Stimulated activated CD4-positive, alpha-beta T cell treated with anti-CD3 and anti-CD28 coated beads, TNF-alpha, amount 100 ng/mL, for 4 hours (primary cell): Measurements from ENCODE around the gene OPCML.

Experiments used
- DNase-seq, 3 experiments: peaks; one replicate each; pipeline ENCODE4 v3.0.0-alpha.2; 2020; ENCODE audit warnings: low read depth in 3 of 3

OPCML gene

DNA sequence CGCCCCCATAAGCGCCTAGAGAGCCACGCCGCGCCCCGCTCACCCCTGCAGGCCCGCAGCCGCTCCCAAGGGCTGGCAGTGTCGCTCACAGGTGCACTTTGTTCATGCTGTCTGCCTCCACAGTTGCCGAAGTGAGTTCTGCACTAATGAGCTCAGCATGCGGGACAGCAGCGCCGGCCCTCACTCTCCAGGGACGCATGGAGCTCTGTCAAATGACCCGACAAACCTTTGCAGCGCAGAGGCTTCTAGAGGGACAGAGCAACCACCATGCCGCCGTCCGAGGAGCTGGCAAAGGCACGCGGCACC, 170.7 kb downstream of the OPCML start:
- DNase-seq = no peak

- DNase-seq = no peak
Observed at GRCh38 chr11:133360860-133361688, 171.2 kb downstream of the OPCML start.

DNA sequence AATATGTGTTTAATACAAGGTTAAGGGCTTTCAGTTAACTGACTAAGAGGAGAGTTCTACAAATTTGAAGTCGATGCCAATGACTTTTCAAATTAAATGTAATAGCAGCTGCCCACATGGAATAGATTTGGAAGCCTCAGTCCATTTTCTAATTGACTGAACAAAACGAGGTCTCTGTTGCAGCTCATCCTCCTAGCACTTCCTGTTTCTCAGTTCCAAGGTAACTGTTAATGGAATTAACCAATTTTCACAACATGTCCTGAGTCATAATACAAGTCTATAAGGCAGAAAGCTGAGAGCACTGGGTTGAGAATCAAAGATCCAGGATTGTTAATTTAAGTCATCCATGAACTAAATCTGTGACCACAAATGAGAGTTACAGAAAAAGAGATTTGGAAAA, 177.2 kb downstream of the OPCML start:
- no peak for DNase-seq

GRCh38 chr11:133354069-133354468, 178.2 kb downstream of the OPCML start:
- no peak for DNase-seq

DNA sequence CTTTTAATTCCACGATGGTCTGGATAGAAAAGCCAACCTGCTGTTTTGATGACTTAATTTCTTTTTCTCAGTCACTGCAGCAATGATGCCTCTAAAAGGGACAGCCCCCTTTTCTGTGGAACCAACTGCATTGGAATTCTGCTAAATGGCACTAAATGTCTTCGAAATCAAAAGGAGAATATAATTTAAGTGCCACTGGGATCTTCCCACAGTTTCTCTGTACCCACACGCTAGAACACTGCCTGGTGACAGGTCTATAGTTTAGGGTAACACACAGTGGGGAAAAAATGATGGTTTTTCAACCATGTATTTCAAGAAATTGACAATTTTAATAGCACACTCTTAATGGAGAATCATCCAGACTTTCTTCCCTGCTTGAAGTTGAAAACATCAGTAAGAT, 182.3 kb downstream of the OPCML start:
- no peak for DNase-seq

DNA sequence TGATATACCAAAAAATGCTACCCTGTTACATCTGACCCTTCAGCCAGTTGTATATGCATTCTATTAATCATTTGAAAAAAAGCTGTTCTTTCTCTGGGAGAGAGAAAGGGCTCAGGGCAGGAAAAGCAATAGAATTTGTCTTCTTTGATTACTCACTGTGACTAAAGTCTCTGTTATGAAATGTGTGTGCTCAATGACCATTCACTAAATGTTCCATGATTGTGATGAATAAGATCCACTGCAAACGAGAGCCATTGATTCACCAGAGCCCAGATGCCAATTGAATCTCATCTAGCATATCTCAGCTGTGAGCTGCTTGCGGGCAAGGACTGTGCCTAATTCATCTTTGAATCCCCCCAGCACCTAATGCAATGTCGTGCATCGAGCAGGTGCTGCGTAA, 184.3 kb downstream of the OPCML start:
- no peak for DNase-seq

DNA sequence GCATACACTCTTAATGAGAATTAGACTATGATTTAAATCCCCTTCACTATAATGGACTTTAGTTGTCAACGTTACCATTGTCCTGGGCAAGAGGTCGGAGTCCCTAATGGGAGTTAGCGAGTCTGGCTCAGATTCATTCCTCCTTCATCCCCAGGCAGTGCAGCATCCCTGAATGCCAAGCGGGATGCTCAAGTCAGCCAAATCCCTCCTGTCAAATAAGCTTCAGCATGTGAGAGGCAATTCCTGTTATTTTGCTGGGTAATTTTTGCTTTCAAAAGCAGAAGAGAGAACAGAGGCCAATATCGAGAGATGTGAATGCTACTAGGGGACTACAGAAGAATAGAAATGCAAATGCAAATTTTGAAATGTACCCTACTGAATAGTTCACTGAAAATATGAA, 186.2 kb downstream of the OPCML start:
- no peak for DNase-seq

- no peak for DNase-seq
Observed at GRCh38 chr11:133343951-133344350, 188.3 kb downstream of the OPCML start.

DNA sequence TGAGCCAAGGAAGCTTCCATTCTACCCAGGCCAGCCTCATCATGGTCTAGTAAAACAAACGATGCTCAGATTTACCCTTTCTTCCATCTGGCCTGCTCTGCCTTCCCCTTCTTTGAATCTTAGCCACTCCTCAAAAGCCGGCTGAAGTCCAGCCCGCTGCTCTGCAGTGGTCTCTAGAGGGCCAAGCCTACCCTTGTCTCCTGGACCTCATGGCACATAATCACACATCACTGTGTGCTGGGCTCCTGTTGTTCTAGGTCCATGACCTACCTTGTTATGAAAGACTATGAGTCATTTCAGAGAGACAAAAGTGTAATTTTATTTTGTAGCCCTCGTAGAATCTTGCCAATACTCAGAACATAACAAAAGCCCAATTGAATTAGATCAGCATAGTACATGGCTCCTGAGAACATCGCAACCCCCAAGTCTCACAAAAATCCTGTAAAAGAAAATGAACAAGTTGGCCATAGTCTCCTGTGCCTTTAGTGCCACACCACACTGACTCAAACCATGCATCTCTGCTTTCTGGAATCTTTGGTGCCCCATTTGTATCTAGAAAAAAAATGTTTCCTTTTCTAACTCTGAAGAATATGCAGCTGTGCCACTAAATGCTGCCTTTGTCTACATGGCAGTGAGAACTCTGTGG, 192.7 kb downstream of the OPCML start:
- DNase-seq = no peak

- DNase-seq = no peak
Observed at GRCh38 chr11:133338588-133338987, 193.7 kb downstream of the OPCML start.

- DNase-seq = no peak
Observed at GRCh38 chr11:133337951-133338418, 194.3 kb downstream of the OPCML start.

DNA sequence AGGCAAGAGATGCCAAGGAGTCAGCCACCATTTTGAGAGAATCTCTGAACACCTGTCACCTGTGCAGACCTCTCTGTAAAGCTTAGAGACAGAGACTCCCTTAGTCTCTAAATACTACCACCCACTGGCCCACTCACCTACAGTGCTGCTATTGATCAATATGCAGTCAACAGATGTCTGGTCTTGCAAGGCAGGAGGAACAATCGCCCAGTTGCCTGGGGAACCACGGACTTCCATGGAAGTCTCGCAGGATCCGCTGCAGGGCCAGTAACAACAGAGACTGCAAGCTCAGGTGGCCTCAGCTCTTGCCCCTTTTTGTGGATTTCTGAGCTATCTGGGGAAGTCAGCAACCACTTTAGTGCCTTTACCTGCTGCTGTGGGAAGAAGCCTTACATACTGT, 195.1 kb downstream of the OPCML start:
- DNase-seq = no peak

DNA sequence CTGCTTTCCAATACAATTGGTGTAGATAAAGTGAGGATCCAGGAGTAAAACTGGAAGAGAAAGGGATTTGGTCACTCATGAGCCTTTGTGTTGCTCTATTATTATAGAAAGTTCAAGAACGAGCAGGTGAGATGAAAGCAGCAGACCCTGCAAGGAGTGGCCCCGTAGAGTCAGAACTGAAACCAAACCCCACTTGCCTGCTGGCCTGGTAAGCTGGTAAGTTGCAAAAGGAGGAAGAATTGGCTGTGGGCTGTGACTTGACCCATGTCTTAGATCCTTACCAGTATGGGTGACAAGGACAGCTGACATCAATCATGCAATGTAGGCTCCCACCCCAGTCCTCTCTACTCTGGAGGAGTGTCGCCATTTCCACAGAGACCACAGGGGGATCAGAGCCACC, 201.3 kb downstream of the OPCML start:
- no peak for DNase-seq

GRCh38 chr11:133326849-133327248, 205.5 kb downstream of the OPCML start:
- no peak for DNase-seq

GRCh38 chr11:133326332-133326731, 206.0 kb downstream of the OPCML start:
- no peak for DNase-seq

- no peak for DNase-seq
Observed at GRCh38 chr11:133325711-133326110, 206.6 kb downstream of the OPCML start.

GRCh38 chr11:133323354-133323753, 208.9 kb downstream of the OPCML start:
- no peak for DNase-seq

DNA sequence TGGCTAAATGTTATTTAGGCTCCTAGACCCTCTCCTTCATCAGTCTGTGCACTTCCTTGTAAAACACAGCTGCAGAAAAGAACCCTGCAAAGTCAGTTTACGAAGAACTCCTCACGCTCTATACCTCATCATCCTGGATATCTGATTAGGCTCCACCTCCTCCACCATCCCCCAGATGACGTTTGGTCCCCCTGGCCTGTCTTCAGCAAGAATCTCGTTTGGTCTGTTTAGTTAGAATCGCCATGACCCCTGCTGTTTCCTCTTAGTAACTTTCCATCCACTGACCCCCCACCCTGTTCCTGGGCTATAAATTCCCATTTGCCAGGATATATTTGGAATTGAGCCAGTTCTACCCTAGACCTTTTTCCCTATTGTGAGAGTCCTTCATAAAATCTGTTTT, 214.1 kb downstream of the OPCML start:
- no peak for DNase-seq

DNA sequence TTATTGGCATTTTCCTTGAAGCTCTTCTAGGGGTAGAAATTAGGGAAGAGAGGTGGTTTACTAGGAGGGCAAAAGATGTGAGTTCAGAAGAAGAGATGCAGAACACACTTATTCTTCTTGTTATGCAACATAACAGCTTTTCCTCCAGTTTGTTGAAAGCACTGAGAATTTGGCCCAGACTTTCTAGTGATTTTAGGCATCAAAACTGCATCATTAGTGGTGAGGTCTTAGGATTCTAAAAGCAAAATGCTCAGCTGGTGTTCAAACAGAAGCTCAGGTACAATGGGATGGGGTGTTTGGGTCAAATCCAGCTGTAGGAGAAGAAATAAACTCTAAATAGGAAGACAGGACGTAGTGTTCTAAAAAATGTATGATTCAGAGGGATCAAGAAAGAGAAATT, 221.1 kb downstream of the OPCML start:
- no peak for DNase-seq

- DNase-seq = no peak
Observed at GRCh38 chr11:133306019-133306418, 226.3 kb downstream of the OPCML start.

GRCh38 chr11:133305208-133305956, 226.9 kb downstream of the OPCML start:
- no peak for DNase-seq

DNA sequence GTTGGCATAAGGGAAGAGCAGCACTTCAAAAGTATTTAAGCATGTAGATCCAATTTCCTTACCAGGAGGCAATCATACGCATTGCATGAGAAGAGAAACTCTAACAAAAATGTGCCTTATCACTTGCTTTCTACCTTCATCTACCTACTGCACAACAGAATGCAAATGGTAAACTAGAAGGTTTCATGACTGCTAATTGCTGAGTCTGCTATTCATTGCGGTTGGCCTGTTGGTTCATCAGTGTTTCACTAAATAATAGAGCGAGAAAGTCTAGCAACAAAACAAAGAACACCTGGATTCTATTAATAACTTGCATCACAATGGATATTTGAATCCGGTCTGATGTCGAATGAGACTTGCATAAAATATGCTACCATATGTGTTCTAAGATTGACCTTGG, 229.0 kb downstream of the OPCML start:
- DNase-seq = no peak

- no peak for DNase-seq
Observed at GRCh38 chr11:133302056-133302455, 230.2 kb downstream of the OPCML start.
